Right ventricle myocardium inferior (tissue), 1 donor: Measurements from ENCODE around the gene EPS8. TPM values are rescaled to one million over a fixed set of nuclear protein-coding genes. Genes with fewer than 3 reads are reported as not detected.

Source experiments
- ATAC-seq: fragments of 200-7000 bp; cut with Tn5 transposase; one replicate; pipeline ENCODE4 v1.9.1; 2020; ENCODE audit warnings: mild to moderate bottlenecking, moderate library complexity
- DNase-seq: peaks from one replicate; pipeline ENCODE4 v3.0.0; 2021; ENCODE audit errors: missing footprints
- intact Hi-C: fragments of 100-400 bp; cut with DNase I; formaldehyde crosslinking; loops from one replicate; pipeline ENCODE4 v1.11.0; 2022
- total RNA-seq: library from RNA; stranded (reverse); fragmentation: NEBNext Ultra II Directional; extraction: Animal tissue kit (Norgen Biotek cat#: 25700); gene quantifications from one replicate; pipeline ENCODE4 v1.2.1, GENCODE V29; 2021
- donor health status: DM: no; HTN: yes; CAD: no; lungs with severe emphysema.

The EPS8 gene
- total RNA-seq, 1 donor from 2014 or later: 20.7 TPM

- intact Hi-C loops: no loop called here
- DNase-seq (no peak), ATAC-seq (no peak)
Measured at GRCh38 chr12:15684896-15685658, 104.1 kb downstream of the EPS8 start.

- DNase-seq (no peak), ATAC-seq (no peak)
- intact Hi-C loops: no loop called here
Measured at GRCh38 chr12:15682826-15683225, 106.4 kb downstream of the EPS8 start.

- ATAC-seq: no peak
- no peak for DNase-seq
- intact Hi-C loops: no loop called here
Measured at GRCh38 chr12:15679151-15679550, 110.0 kb downstream of the EPS8 start.

GRCh38 chr12:15677726-15678201, 111.4 kb downstream of the EPS8 start:
- intact Hi-C loops: no loop called here
- no peak for ATAC-seq
- no peak for DNase-seq

DNA sequence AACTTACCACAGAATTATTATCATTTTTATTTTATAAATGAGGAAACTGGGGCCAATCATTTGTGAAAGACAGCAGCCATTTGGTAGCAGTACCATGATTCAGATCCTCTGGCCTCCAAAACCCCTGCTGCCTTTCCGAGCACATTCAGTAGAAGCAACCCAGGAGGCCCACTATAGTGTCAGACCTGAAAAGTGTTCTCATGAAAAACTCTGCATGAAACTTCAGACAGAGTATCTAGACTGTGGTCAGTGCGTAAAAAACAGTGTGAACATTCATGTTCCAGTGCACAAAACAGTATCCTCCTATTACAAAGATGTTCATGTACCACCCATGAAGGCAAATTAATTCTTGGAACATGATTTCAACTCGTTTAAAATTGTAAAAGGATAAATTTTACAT, 112.0 kb downstream of the EPS8 start:
- DNase-seq (no peak), ATAC-seq (no peak)
- intact Hi-C loops: no loop called here

DNA sequence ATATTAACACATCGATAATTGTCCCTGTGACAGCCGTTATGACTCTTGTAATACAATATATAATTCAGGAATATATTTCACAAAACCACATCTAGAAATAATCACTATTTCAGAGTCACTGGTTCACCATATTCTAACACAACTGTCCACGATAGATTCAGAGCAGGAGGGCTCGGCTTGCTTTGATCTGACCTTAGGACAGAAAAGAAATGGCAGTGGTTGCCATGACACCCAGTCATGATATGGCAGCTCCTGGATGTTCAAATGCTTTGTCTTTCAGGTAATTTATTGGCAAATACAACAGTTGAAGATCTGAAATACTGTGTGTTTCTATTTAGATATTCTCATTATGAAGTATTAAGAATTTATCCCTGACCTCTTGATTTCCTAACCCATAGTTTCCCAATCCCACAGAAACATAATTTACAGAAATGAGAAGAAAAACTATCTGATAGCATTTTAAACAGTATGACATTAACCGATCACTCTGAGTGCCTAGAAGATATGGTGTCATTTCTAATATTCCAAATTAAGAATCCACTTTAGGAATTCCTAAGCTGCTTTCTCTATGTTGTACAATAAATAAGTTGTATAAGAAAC, 116.4 kb downstream of the EPS8 start:
- DNase-seq: no peak
- no peak for ATAC-seq
- intact Hi-C loops: no loop called here

GRCh38 chr12:15670756-15671155, 118.4 kb downstream of the EPS8 start:
- ATAC-seq (no peak), DNase-seq (no peak)
- intact Hi-C loops: no loop called here

DNA sequence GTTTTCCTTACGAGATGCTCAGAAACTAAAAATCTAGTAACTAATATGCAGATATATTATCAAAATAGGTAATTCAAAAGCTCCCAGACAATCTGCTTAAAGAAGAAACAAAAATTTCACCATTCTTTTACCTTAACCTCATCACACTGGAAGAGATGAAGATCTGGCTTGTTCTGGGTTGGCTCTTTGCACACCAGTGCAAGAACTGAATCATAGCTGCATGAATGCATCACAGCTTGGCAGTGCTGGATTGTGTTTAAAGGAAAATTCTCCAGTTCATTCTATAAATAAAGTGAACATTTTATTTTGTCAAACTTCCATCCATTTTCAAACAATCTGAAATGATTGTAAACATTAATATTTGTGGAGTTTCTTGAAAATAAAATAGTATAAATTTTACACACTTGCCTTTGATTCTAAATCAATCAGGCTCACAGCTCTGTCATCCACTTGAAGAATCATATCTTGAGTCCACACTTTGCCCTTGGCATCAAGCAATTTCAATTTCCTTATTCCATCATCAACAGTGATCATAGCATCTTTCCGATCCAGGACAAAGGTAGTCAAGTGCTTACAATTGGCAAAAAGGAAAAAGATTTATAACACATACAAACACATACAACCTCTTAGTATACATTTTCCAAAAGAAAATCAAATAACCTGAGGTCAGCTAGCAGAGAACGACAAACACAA, 119.8 kb downstream of the EPS8 start:
- DNase-seq (no peak), ATAC-seq (no peak)
- intact Hi-C loops: loop anchor here (10.0 kb wide), 1 partner anchor 65 kb away; no protein-coding TSS in a partner anchor

- ATAC-seq (no peak), DNase-seq (no peak)
- intact Hi-C loops: loop anchor here (10.0 kb wide), 1 partner anchor 70 kb away; no protein-coding TSS in a partner anchor
Measured at GRCh38 chr12:15664491-15664890, 124.7 kb downstream of the EPS8 start.

- no peak for DNase-seq
- intact Hi-C loops: loop anchor here (10.0 kb wide), 1 partner anchor 72 kb away; no protein-coding TSS in a partner anchor
- ATAC-seq: no peak
Measured at GRCh38 chr12:15662983-15663659, 126.1 kb downstream of the EPS8 start.

- DNase-seq (no peak), ATAC-seq (no peak)
- intact Hi-C loops: loop anchor here (10.0 kb wide), 1 partner anchor 72 kb away; no protein-coding TSS in a partner anchor
Measured at GRCh38 chr12:15662303-15662980, 126.7 kb downstream of the EPS8 start.

GRCh38 chr12:15651371-15651770, 137.8 kb downstream of the EPS8 start:
- no peak for ATAC-seq
- DNase-seq: no peak
- intact Hi-C loops: no loop called here

GRCh38 chr12:15650399-15651128, 138.6 kb downstream of the EPS8 start:
- intact Hi-C loops: no loop called here
- DNase-seq (no peak), ATAC-seq (no peak)

GRCh38 chr12:15649347-15649746, 139.8 kb downstream of the EPS8 start:
- intact Hi-C loops: no loop called here
- no peak for ATAC-seq

DNA sequence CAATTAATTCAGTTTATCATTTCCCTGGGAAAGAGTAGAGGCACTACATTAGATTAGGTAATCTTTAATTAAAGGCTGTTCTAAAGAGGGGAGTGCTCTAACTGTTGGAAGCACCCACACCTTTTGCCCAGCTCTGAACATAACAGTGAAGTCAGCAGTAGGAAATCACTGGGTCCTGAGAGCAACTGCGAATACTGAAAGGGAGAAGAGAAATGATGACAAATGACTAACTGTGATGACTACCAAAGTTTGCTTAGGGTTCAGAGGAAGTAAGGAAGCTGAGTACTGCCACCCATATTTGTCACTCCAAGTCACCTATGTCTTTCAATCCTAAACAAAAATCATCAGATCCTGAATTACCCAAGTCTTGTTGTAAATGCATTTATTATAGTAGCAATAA, 140.6 kb downstream of the EPS8 start:
- DNase-seq (no peak), ATAC-seq (no peak)
- intact Hi-C loops: no loop called here

More at GRCh38 chr12:15649347-15649746, 139.8 kb downstream of the EPS8 start:
- no peak for DNase-seq

- no peak for DNase-seq
- intact Hi-C loops: no loop called here
- ATAC-seq: no peak
Measured at GRCh38 chr12:15646581-15646980, 142.6 kb downstream of the EPS8 start.

GRCh38 chr12:15644700-15645099, 144.5 kb downstream of the EPS8 start:
- DNase-seq: no peak
- ATAC-seq: no peak
- intact Hi-C loops: no loop called here

- intact Hi-C loops: no loop called here
- no peak for DNase-seq
- no peak for ATAC-seq
Measured at GRCh38 chr12:15638231-15638630, 151.0 kb downstream of the EPS8 start.
